ENCODE results near the gene SLC38A5.

Gene SLC38A5

DNA sequence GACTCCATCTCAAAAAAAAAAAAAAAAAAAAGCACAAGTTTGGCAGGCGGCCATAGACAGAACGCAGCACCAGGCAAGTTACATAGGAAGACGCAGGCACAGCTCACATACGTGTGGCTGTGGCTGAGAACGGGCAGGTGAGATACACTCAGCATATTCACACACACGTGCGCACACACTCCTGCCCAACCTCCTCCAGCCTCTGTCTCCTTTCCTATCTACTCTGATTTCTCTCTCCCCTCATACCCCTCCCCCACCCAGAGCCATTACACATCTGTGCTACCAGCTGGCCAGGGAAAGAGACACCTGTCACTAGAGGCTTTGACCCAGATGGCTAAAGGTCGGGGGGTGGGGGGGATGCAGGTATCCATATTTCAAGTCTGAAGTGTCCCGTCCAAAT, 2.2 kb upstream of the SLC38A5 start:
- no peak for FAIRE-seq
- TF ChIP-seq SPI1 (IDR thresholded peaks at IDR 0.05; ENCODE audit: low read depth, low read length): no peak
- no peak for TF ChIP-seq TAF1 (IDR thresholded peaks at IDR 0.05; ENCODE audit: low read depth, low read length)
- no peak for TF ChIP-seq POLR2A (IDR thresholded peaks at IDR 0.05; ENCODE audit: low read depth, low read length)
- TF ChIP-seq POU2F2 (IDR thresholded peaks at IDR 0.05; ENCODE audit: low read depth, low read length): no peak
- no peak for TF ChIP-seq POLR2AphosphoS5 (IDR thresholded peaks at IDR 0.05; ENCODE audit: low read depth, low read length)
- no peak for TF ChIP-seq PAX5 (IDR thresholded peaks at IDR 0.05; ENCODE audit: insufficient read depth, low read length, severe bottlenecking)
- no peak for DNase-seq (ENCODE audit: insufficient read length, low spot score)

DNA sequence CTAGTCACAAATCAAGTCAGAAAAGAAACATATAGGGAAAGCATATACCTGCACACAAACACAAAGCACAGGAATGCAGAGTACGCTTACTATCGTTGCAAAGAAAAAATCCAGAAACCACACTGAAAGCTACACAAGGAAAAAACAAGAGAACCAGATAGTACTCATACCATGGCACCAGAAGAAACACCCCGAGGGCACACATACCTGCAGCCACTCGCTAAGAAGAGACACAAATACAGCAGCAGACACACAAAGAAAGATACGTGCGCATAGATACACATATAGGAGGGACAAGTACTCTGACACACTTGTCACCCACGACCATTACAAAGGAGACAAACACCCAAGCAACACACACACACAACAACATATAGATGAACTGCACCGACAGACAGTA, 1.4 kb upstream of the SLC38A5 start:
- TF ChIP-seq TAF1 (IDR thresholded peaks at IDR 0.05; ENCODE audit: low read depth, low read length): no peak
- no peak for TF ChIP-seq POLR2AphosphoS5 (IDR thresholded peaks at IDR 0.05; ENCODE audit: low read depth, low read length)
- TF ChIP-seq POLR2A (IDR thresholded peaks at IDR 0.05; ENCODE audit: low read depth, low read length): no peak
- no peak for TF ChIP-seq PAX5 (IDR thresholded peaks at IDR 0.05; ENCODE audit: insufficient read depth, low read length, severe bottlenecking)
- TF ChIP-seq SPI1 (IDR thresholded peaks at IDR 0.05; ENCODE audit: low read depth, low read length): no peak
- no peak for TF ChIP-seq POU2F2 (IDR thresholded peaks at IDR 0.05; ENCODE audit: low read depth, low read length)
- DNase-seq (ENCODE audit: insufficient read length, low spot score) (no peak), FAIRE-seq (no peak)

DNA sequence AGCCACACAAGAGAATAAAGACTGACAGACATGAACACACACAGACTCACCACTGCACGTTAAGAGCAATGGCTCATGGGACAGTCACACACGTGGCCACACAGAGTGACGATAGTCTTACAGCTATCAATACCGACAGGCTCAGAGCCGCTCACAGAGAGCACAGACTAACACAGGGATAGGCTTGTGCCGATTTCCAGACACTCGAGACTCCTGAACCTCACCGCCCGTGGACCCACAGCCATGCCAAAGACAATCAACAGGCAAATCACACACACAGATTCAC, 716 bp upstream of the SLC38A5 start:
- no peak for FAIRE-seq
- TF ChIP-seq POLR2AphosphoS5 (IDR thresholded peaks at IDR 0.05; ENCODE audit: low read depth, low read length): no peak
- no peak for TF ChIP-seq TAF1 (IDR thresholded peaks at IDR 0.05; ENCODE audit: low read depth, low read length)
- TF ChIP-seq PAX5 (IDR thresholded peaks at IDR 0.05; ENCODE audit: insufficient read depth, low read length, severe bottlenecking): no peak
- no peak for TF ChIP-seq POU2F2 (IDR thresholded peaks at IDR 0.05; ENCODE audit: low read depth, low read length)
- no peak for TF ChIP-seq SPI1 (IDR thresholded peaks at IDR 0.05; ENCODE audit: low read depth, low read length)
- no peak for TF ChIP-seq POLR2A (IDR thresholded peaks at IDR 0.05; ENCODE audit: low read depth, low read length)
- DNase-seq (ENCODE audit: insufficient read length, low spot score): no peak

DNA sequence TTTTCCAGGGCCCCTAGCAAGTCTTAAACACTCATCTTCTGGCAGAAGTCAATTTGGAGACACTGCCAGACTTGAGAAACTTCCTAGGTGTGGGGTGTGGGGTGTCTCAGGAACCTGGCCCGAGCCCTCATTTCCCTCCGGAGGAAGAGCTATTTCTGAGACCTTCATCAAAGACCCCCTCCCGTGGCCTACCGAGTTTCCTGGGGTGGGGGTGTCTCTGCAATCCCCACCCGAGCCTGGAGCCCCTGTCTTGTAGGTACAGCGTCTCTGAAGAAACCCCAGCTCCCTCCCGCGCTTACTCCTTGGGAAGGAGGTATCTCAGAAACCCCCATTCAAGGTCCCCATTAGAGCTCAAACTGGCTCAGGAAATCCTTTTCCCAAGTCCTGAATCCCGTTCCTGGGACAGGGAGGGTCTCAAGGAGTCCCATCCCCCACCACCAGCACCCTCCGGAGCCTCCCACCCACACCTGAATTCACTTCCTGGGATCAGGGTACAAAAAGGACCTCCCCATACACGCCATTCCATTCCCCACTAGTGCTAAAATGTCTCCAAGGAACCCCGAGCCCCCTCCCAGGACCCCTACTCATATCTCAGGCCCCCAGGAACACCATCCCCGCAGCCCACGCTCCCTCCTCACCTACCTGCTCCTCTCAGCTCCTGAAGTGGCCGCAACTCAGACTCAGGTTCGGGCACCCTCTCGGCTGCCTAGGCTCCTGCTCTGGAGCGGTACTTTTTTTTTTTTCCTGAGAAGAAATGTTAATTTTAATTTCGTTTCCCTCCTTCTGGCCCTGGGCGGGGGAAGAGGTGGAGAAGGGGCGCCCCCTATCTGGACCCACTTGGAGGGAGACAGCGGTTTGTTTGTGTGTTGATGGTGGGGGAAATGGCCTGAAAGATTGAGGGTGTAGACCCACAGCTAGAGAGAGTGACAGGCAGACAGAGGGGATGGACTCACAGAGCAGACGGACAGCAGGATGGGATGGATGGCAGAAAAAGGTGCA, 1.1 kb downstream of the SLC38A5 start:
- no peak for DNase-seq (ENCODE audit: insufficient read length, low spot score)
- peak; percentile 33 for FAIRE-seq
- TF ChIP-seq POLR2A (IDR thresholded peaks at IDR 0.05; ENCODE audit: low read depth, low read length) (no peak), TAF1 (IDR thresholded peaks at IDR 0.05; ENCODE audit: low read depth, low read length) (no peak), POLR2AphosphoS5 (IDR thresholded peaks at IDR 0.05; ENCODE audit: low read depth, low read length) (no peak), PAX5 (IDR thresholded peaks at IDR 0.05; ENCODE audit: insufficient read depth, low read length, severe bottlenecking) (no peak), SPI1 (IDR thresholded peaks at IDR 0.05; ENCODE audit: low read depth, low read length) (no peak), POU2F2 (IDR thresholded peaks at IDR 0.05; ENCODE audit: low read depth, low read length) (no peak)

DNA sequence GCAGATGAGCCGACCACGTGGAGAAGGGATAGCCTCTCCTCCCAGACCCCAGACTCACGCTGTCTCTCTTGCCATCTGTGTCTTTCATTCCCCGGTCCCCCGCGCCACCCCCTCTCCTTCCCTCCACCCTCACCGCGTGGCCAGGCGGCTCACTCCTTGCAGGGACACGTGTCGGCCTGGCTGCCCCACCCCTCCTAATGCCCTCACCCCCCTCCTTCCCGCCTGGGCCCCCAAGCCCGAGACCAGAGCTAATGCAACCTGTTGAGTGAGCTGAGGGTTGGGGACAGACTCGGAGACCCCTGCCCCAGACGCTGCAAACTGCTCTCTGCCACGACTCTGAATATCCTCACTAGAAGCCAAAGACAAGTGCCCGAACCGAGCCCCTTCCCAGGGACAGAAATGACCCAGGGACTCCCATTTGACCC, 1.8 kb downstream of the SLC38A5 start:
- DNase-seq (ENCODE audit: insufficient read length, low spot score) (peak; percentile 44), FAIRE-seq (peak; percentile 41)
- TF ChIP-seq TAF1 (IDR thresholded peaks at IDR 0.05; ENCODE audit: low read depth, low read length): no peak
- no peak for TF ChIP-seq POU2F2 (IDR thresholded peaks at IDR 0.05; ENCODE audit: low read depth, low read length)
- no peak for TF ChIP-seq POLR2A (IDR thresholded peaks at IDR 0.05; ENCODE audit: low read depth, low read length)
- TF ChIP-seq POLR2AphosphoS5 (IDR thresholded peaks at IDR 0.05; ENCODE audit: low read depth, low read length): no peak
- TF ChIP-seq SPI1 (IDR thresholded peaks at IDR 0.05; ENCODE audit: low read depth, low read length): no peak
- TF ChIP-seq PAX5 (IDR thresholded peaks at IDR 0.05; ENCODE audit: insufficient read depth, low read length, severe bottlenecking): no peak

DNA sequence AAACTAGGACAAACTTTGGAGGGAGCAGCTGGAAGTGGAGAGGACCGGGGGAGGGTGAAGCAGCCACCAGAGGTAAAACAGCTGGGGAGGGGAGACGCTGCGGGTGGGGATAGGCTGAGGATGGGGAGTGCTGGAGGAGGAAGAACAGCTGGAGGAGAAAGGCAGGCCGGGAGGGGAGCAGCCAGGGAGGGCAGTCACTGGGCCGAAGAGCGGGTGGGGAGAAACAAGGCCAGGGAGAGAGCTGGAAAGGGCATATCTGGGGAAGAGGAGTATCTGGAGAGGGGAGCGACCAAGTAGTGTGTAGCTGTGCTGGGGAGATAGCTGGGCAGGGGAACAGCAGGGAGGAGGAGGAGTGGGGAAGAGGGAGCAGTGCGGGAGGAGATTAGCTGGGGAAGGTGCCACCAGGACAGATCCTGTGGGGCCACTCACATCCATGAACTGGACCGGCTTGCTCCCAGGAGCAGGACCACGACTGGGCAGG, 2.7 kb downstream of the SLC38A5 start:
- FAIRE-seq: no peak
- no peak for TF ChIP-seq POU2F2 (IDR thresholded peaks at IDR 0.05; ENCODE audit: low read depth, low read length)
- no peak for TF ChIP-seq PAX5 (IDR thresholded peaks at IDR 0.05; ENCODE audit: insufficient read depth, low read length, severe bottlenecking)
- TF ChIP-seq TAF1 (IDR thresholded peaks at IDR 0.05; ENCODE audit: low read depth, low read length): no peak
- no peak for TF ChIP-seq POLR2A (IDR thresholded peaks at IDR 0.05; ENCODE audit: low read depth, low read length)
- no peak for TF ChIP-seq SPI1 (IDR thresholded peaks at IDR 0.05; ENCODE audit: low read depth, low read length)
- TF ChIP-seq POLR2AphosphoS5 (IDR thresholded peaks at IDR 0.05; ENCODE audit: low read depth, low read length): no peak
- no peak for DNase-seq (ENCODE audit: insufficient read length, low spot score)

DNA sequence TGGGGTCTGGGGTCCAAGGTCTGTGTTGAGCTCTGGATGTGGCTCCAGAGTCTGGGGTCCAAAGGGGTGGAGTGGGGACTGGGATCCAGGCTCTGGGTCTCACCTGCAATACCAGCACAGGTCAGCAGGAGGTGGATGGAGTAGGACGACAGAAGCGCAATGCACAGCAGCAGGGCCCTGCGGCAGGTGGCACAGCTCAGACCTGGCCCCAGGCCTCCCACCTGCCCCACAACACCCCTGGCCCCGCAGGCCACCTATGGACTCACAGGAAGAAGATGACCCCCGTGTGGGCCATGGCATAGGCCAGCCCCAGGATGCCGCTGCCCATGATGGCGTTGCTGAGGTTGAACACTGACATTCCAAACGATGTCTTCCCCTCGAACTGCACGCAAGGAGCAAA, 3.4 kb downstream of the SLC38A5 start:
- FAIRE-seq (no peak), DNase-seq (ENCODE audit: insufficient read length, low spot score) (no peak)
- TF ChIP-seq POLR2A (IDR thresholded peaks at IDR 0.05; ENCODE audit: low read depth, low read length): no peak

DNA sequence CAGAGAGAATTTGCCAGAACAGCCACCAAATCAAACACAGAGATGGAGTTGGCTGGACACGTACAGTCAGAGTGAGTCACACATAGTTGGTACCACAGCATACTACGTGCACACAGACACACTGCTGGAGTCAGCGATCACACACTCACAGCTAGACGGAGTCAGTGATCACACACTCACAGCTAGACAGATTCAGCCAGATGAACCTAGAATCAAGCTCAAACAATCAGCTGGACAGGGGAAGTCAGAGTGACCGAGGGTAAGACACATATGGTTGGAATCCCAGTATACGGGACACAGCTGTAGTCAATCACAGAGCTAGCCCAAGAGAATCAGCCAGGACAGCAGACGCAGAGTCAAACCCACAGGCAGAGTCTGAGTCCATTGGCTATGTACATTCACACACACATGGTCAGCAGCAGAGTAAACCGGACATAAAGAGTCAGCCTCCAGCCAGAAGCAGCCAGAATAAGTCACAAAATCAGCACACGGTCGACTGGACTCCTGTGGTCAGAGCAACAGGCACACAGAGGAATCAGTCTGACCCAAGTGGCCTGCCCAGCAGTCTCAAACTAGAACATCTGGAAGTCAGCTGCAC, 4.6 kb downstream of the SLC38A5 start:
- TF ChIP-seq TAF1 (IDR thresholded peaks at IDR 0.05; ENCODE audit: low read depth, low read length): no peak
- no peak for TF ChIP-seq SPI1 (IDR thresholded peaks at IDR 0.05; ENCODE audit: low read depth, low read length)
- no peak for TF ChIP-seq POLR2AphosphoS5 (IDR thresholded peaks at IDR 0.05; ENCODE audit: low read depth, low read length)
- no peak for TF ChIP-seq PAX5 (IDR thresholded peaks at IDR 0.05; ENCODE audit: insufficient read depth, low read length, severe bottlenecking)
- TF ChIP-seq POLR2A (IDR thresholded peaks at IDR 0.05; ENCODE audit: low read depth, low read length): no peak
- TF ChIP-seq POU2F2 (IDR thresholded peaks at IDR 0.05; ENCODE audit: low read depth, low read length): no peak
- FAIRE-seq (no peak), DNase-seq (ENCODE audit: insufficient read length, low spot score) (no peak)

DNA sequence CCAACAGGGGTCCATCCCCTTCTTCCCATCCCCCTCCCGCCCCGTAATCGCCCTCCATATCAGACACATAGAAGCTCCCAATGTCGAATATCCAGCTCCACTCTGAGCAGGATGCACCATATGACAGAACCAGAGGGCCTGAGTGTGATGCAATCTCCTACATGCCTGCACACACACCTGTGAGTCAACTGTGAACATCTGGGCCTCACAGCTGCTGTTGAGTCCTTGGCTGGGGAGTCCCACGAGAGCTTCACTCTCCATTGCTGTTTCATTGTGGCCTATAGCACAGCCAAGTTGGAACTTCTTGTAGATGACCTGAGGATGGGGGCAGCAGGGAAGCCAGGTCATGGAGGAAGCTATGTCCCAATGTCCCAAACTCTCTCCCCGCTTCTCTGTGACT, 8.2 kb downstream of the SLC38A5 start:
- no peak for TF ChIP-seq POU2F2 (IDR thresholded peaks at IDR 0.05; ENCODE audit: low read depth, low read length)
- TF ChIP-seq SPI1 (IDR thresholded peaks at IDR 0.05; ENCODE audit: low read depth, low read length): no peak
- no peak for TF ChIP-seq POLR2AphosphoS5 (IDR thresholded peaks at IDR 0.05; ENCODE audit: low read depth, low read length)
- no peak for TF ChIP-seq PAX5 (IDR thresholded peaks at IDR 0.05; ENCODE audit: insufficient read depth, low read length, severe bottlenecking)
- no peak for TF ChIP-seq TAF1 (IDR thresholded peaks at IDR 0.05; ENCODE audit: low read depth, low read length)
- no peak for TF ChIP-seq POLR2A (IDR thresholded peaks at IDR 0.05; ENCODE audit: low read depth, low read length)
- FAIRE-seq: peak; percentile 31
- no peak for DNase-seq (ENCODE audit: insufficient read length, low spot score)
